NB4 (cell line): ENCODE data around the gene CCPG1.
"Not testable (repeated sequence)": the region's sequence is repeated elsewhere in the genome, so short reads cannot be mapped to it uniquely, and the experiment has no call there.

ENCODE experiments used
- DNase-seq: peaks from one replicate; pipeline ENCODE4 v3.0.0; 2010; ENCODE audit warnings: low read depth
- H3K4me3 ChIP-seq: one replicate; pipeline ENCODE4 v1.5.1; 2011; ENCODE audit warnings: mild to moderate bottlenecking, low read depth, low read length, moderate library complexity
- MYC ChIP-seq: IDR thresholded peaks from 2 replicates; pipeline ENCODE4 v1.6.1; 2011; ENCODE audit warnings: low read depth, low read length
- POLR2A ChIP-seq: IDR thresholded peaks from 2 replicates; pipeline ENCODE4 v1.6.1; 2011; ENCODE audit warnings: mild to moderate bottlenecking; ENCODE audit not compliant: insufficient read length; ENCODE audit errors: extremely low read depth
- TF ChIP-seq, protein P1 (sequence below): IDR thresholded peaks from one replicate; pipeline ENCODE4 v1.5.1; 2012; ENCODE audit warnings: low read depth, low read length
- TF ChIP-seq, protein P2 (sequence below): IDR thresholded peaks from 2 replicates; pipeline ENCODE4 v1.6.1; 2011; ENCODE audit warnings: low read depth, low read length

CCPG1 gene

DNA sequence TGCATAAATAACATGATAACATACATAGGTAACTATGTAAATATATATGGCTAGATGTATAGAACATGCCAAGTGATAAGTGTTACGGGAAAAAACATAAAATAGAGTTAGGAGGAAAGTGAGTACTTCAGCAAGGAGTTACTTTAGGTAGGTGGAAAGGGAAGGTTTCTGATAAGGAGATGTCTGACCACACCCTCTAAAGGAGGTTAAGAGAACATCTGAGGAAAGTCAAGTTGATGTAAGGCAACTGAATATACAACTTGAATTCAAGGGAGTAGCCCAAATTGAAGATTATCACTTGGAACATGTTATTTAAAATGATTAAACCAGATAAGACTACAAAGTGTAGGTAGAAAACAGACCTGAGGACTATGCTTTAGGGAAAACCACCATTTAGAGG lies 13.9 kb upstream of the CCPG1 start:
- H3K4me3 ChIP-seq: no peak overlapping the region
- DNase-seq: no peak
- TF ChIP-seq, protein P1, sequence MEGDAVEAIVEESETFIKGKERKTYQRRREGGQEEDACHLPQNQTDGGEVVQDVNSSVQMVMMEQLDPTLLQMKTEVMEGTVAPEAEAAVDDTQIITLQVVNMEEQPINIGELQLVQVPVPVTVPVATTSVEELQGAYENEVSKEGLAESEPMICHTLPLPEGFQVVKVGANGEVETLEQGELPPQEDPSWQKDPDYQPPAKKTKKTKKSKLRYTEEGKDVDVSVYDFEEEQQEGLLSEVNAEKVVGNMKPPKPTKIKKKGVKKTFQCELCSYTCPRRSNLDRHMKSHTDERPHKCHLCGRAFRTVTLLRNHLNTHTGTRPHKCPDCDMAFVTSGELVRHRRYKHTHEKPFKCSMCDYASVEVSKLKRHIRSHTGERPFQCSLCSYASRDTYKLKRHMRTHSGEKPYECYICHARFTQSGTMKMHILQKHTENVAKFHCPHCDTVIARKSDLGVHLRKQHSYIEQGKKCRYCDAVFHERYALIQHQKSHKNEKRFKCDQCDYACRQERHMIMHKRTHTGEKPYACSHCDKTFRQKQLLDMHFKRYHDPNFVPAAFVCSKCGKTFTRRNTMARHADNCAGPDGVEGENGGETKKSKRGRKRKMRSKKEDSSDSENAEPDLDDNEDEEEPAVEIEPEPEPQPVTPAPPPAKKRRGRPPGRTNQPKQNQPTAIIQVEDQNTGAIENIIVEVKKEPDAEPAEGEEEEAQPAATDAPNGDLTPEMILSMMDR: no peak
- TF ChIP-seq MYC: no peak
- TF ChIP-seq POLR2A: no peak
- TF ChIP-seq, protein P2, sequence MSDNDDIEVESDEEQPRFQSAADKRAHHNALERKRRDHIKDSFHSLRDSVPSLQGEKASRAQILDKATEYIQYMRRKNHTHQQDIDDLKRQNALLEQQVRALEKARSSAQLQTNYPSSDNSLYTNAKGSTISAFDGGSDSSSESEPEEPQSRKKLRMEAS: no peak

DNA sequence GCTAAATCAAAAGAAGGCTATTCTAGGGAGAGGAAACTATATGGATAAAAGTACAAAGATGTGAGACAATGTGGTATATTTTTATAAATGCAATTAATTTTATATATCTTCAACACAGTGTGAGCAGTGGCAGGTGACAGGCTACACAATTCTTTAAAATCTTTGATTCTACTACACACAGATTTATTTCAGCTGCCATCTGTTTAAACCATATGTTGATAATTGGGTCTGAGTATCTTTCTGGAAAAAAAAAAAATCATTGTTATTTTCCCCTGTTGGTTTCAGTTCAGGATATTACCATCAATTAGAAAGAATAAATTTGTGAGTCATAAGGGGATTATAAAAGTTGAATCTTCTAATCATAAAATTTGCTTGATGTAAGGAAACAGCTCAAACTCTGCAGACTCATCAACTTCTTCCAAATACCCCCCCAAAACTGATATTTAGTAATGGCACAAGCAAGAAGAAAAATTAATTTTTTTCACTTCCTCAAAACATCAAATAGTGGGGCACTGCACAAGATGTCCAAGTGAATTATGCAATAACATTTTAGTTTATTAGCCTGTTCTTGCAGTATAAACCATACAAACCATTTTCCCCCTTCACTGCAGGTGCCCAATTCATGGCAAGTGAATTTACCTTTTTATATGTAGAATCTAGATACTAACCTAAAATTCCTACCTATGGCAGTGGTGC lies 12.2 kb upstream of the CCPG1 start:
- H3K4me3 ChIP-seq: no peak overlapping the region
- no peak for TF ChIP-seq POLR2A
- TF ChIP-seq MYC: no peak
- TF ChIP-seq, protein P1: no peak
- TF ChIP-seq, protein P2: no peak
- DNase-seq: no peak

DNA sequence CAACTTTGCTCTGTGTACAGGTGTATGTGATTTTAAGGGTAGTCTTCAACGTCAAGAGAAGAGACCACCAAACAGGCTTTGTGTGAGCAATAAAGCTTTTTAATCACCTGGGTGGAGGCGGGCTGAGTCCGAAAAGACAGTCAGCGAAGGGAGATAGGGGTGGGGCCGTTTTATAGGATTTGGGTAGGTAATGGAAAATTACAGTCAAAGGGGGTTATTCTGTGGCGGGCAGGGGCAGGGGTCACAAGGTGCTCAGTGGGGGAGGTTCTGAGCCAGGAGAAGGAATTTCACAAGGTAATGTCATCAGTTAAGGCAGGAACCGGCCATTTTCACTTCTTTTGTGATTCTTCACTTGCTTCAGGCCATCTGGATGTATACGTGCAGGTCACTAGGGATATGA lies 9.5 kb upstream of the CCPG1 start:
- DNase-seq, H3K4me3 ChIP-seq: not testable (repeated sequence)

DNA sequence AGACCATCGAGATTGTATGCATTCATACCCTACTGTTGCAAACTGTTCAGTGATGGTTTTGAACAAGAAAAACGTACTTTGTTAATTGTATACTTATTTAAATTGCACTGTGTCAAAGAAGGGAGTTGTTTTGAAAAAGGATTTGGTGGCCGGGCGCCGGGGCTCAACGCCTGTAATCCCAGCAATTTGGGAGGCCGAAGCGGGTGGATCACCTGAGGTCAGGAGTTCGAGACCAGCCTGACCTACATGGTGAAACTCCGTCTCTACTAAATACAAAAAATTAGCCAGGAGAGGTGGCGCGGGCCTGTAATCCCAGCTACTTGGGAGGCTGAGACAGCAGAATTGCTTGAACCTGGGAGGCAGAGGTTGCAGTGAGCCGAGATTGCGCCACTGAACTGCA lies 817 bp upstream of the CCPG1 start:
- peak overlapping the region; percentile 70 for H3K4me3 ChIP-seq
- DNase-seq: not testable (repeated sequence)

DNA sequence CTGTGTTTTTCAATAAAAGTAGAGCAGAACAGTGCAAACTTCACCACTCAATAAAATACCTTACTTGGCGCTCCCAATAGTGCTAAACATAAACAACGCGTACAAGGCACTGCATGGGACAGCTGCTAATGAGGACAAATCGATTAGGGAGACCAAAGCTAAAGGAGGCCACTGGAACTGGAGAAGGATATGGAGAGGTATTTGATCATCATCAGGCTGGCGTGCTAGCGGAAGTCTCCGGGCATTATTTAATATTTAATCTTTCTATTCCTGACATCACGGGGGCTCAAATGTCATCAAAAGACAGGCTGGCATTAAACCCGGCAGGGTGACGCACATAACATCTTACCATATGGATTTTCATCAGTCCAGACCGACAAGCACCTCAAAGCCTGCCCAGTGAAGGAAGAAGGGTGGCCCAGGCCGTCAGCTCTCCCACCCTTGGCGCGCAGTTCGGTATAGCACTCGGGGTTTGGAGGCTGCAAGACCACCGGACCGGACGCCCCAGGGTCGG lies 604 bp downstream of the CCPG1 start:
- peak overlapping the region; percentile 97 for H3K4me3 ChIP-seq
- TF ChIP-seq MYC (no peak), POLR2A (no peak)
- TF ChIP-seq, protein P1: no peak
- TF ChIP-seq, protein P2: no peak
- DNase-seq: no peak

DNA sequence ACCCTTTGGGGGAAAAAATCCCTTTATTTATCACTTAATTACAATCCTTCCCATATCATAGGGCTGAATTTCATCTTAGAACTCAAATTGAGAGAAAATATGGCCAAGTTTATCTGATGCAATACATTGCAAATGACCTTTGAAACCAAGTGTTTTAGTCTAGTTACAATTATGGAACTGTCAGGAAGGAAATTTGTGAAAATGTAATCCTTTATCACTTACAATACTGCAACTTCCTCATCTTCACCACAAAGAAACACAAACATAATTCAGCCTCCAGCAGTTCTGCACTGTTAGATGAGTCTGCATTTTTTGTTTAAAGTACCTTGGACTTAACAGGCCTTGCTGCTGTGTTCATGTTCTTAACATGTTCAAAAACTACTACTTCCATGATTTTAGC lies 4.6 kb downstream of the CCPG1 start:
- TF ChIP-seq, protein P1: no peak
- TF ChIP-seq, protein P2: 0 out of 2 replicates have a peak, but pooled peaks have one; percentile 25
- peak; percentile 45; the same call in 1 of the 2 replicates for TF ChIP-seq MYC
- H3K4me3 ChIP-seq: peak overlapping the region; percentile 42
- DNase-seq: peak; percentile 89

DNA sequence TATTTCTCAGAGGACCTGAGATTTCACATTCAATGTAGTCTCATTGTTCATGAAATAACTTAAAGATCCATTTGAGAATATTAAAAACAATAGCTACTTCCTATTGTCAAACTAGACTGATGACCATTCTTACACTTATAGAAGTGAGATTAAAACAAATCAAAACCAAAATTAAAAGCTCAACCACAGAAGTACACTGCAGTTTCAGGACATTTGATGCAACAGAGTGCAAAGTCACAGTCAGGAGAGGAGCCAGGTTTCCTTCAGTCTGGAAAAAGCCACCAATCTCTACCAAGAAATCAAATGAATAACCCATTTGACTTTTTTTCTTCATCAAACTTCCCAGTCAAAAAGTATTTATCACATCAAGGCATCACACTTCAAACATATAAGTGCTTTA lies 5.5 kb downstream of the CCPG1 start:
- peak overlapping the region; percentile 42 for H3K4me3 ChIP-seq
- DNase-seq: no peak
- TF ChIP-seq, protein P1: no peak
- TF ChIP-seq MYC (no peak), POLR2A (no peak)
- TF ChIP-seq, protein P2: no peak
